K562 (cell line): ENCODE data around the gene HEPACAM2. TPM values are rescaled to one million over a fixed set of nuclear protein-coding genes. Genes with fewer than 3 reads are reported as not detected.

Experiments used
- BRD9 ChIP-seq: fragments of 450-650 bp; IDR thresholded peaks from 2 replicates; pipeline ENCODE4 v1.6.1; 2018; ENCODE audit warnings: low read depth; ENCODE audit not compliant: partially characterized antibody
- FOS ChIP-seq: IDR thresholded peaks from 3 replicates; pipeline ENCODE4 v1.6.1; 2011; ENCODE audit not compliant: insufficient read length; ENCODE audit errors: extremely low read depth
- HBP1 ChIP-seq: fragments of 450-650 bp; formaldehyde crosslinking; IDR thresholded peaks from 2 replicates; pipeline ENCODE4 v1.4.0; 2022; ENCODE audit warnings: missing genetic modification characterization
- MAFK ChIP-seq: IDR thresholded peaks from 2 replicates; pipeline ENCODE4 v1.6.1; 2011; ENCODE audit warnings: low read length, improper control_type of control experiment
- PBX2 ChIP-seq, 2 experiments: IDR thresholded peaks in 1 of 2; conservative IDR thresholded peaks in 1 of 2; 2 replicates each; pipeline ENCODE4 v1.6.1; 2016; ENCODE audit warnings: low read depth in 2 of 2, mild to moderate bottlenecking in 1 of 2, missing compliant biosample characterization in 1 of 2, missing genetic modification characterization in 1 of 2, moderate library complexity in 1 of 2
- PHF8 ChIP-seq: fragments of 200-600 bp; sonication (generic); IDR thresholded peaks from 2 replicates; pipeline ENCODE4 v1.6.1; 2012; ENCODE audit warnings: mixed run types, mild to moderate bottlenecking, inconsistent platforms, low read length, moderate library complexity, borderline replicate concordance
- RAD21 ChIP-seq, 2 experiments: fragments of 250-450 bp in 1 of 2; fragments of 450-650 bp in 1 of 2; sonication (Bioruptor Pico) in 1 of 2; formaldehyde crosslinking in 1 of 2; IDR thresholded peaks in 1 of 2; conservative IDR thresholded peaks in 1 of 2; 2 replicates each; pipeline versions ENCODE4 v1.4.0 to v1.8.0; 2020 to 2022; ENCODE audit warnings: mild to moderate bottlenecking in 2 of 2, moderate library complexity in 1 of 2
- SMARCB1 ChIP-seq: IDR thresholded peaks from 2 replicates; pipeline ENCODE4 v1.6.1; 2011; ENCODE audit warnings: improper control_type of control experiment, low read depth; ENCODE audit not compliant: insufficient read length
- STAG1 ChIP-seq: sonication (generic); formaldehyde crosslinking; IDR thresholded peaks from 2 replicates; pipeline ENCODE4 v1.5.0; 2020; ENCODE audit warnings: missing genetic modification reagents, borderline replicate concordance
- TRIM28 ChIP-seq: fragments of 450-650 bp; IDR thresholded peaks from 2 replicates; pipeline ENCODE4 v1.6.1; 2017
- ZBTB49 ChIP-seq: sonication (generic); formaldehyde crosslinking; IDR thresholded peaks from 2 replicates; pipeline ENCODE4 v1.8.0; 2022; ENCODE audit warnings: missing genetic modification reagents, mild to moderate bottlenecking, borderline replicate concordance
- ZNF384 ChIP-seq: IDR thresholded peaks from 2 replicates; pipeline ENCODE4 v1.6.1; 2012; ENCODE audit warnings: low read depth, low read length, improper control_type of control experiment
- ZNF592 ChIP-seq: fragments of 450-650 bp; IDR thresholded peaks from 2 replicates; pipeline ENCODE4 v1.6.1; 2017; ENCODE audit warnings: antibody characterized with exemption, mild to moderate bottlenecking
- polyA plus RNA-seq, 8 experiments: library from polyadenylated mRNA; depleted of rRNA in 4 of 8; stranded (reverse) in 5 of 8; unstranded in 3 of 8; fragments of >200 nt; fragmentation: Nextera tagmentation in 2 of 8; fragmentation: Illumina TruSeq in 1 of 8; extraction: Ambion mirVana in 2 of 8; extraction: Trizol in 1 of 8; gene quantifications; 2 replicates each; pipeline versions ENCODE4 v1.2.1 to v1.2.3, GENCODE V29; 2011 to 2014; ENCODE audit warnings: inconsistent platforms in 1 of 8, missing spikeins in 1 of 8
- total RNA-seq, 7 experiments: library from RNA; depleted of rRNA in 6 of 7; stranded (reverse); fragments of >200 nt in 6 of 7; fragmentation: Illumina TruSeq in 2 of 7; extraction: Trizol in 2 of 7; gene quantifications; 2 replicates each; pipeline versions ENCODE4 v1.2.1 to v1.2.3, GENCODE V29; 2011 to 2021; ENCODE audit warnings: low replicate concordance in 1 of 7

Gene HEPACAM2
- total and polyA plus RNA-seq, 9 of the 15 experiments (the other 6 are each of a cell fraction or from before 2014, with no cell fraction given), result 2.0 to 6.5 (median 3.9) TPM

GRCh38 chr7:93165447-93165846 is 60.8 kb downstream of the HEPACAM2 start (continued):
- TF ChIP-seq PBX2 (CRISPR knock-in tag; IDR thresholded peaks at IDR 0.05; ENCODE audit: low read depth) (no peak), PBX2 (tag; conservative IDR thresholded peaks at IDR 0.05; ENCODE audit: low read depth) (no peak), MAFK (no peak), HBP1 (CRISPR knock-in tag) (no peak), RAD21 (CRISPR knock-in tag; conservative IDR thresholded peaks at IDR 0.05 in 1 of 2, IDR thresholded peaks at IDR 0.05 in 1 of 2) (no peak), SMARCB1 (no peak), ZNF384 (no peak), TRIM28 (no peak), ZNF592 (no peak), FOS (no peak), PHF8 (no peak), BRD9 (no peak), ZBTB49 (CRISPR knock-in tag) (no peak), STAG1 (CRISPR knock-in tag) (no peak)
